ENCODE results near the gene DOCK4.

The DOCK4 gene

GRCh38 chr7:111743244-111743847, 462.9 kb downstream of the DOCK4 start:
- no peak for DNase-seq

DNA sequence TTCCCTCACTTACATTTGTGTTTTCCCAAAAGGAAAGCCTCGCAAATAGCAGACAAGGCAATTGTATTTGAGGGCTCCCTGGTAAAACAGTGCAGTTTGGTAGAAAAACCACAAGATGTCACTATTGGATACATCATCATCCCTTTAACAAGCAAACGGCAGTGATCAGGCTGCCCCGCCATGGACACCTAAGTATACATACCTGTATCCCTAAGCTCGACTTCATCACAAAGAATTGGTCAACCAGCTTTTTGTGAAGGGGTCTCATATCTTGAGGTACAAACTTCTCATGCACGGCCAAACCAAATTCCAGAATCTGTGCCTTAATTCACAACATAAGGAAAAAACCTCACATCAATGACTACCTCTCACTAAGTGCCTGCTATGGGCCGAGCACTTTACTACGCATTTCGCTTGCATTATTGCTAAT, 464.4 kb downstream of the DOCK4 start:
- no peak for DNase-seq

- no peak for DNase-seq
Measured at GRCh38 chr7:111740942-111741341, 465.3 kb downstream of the DOCK4 start.

GRCh38 chr7:111736552-111736874, 469.7 kb downstream of the DOCK4 start:
- DNase-seq, result no peak

GRCh38 chr7:111735661-111736551, 470.3 kb downstream of the DOCK4 start:
- peak; percentile 66 for DNase-seq

DNA sequence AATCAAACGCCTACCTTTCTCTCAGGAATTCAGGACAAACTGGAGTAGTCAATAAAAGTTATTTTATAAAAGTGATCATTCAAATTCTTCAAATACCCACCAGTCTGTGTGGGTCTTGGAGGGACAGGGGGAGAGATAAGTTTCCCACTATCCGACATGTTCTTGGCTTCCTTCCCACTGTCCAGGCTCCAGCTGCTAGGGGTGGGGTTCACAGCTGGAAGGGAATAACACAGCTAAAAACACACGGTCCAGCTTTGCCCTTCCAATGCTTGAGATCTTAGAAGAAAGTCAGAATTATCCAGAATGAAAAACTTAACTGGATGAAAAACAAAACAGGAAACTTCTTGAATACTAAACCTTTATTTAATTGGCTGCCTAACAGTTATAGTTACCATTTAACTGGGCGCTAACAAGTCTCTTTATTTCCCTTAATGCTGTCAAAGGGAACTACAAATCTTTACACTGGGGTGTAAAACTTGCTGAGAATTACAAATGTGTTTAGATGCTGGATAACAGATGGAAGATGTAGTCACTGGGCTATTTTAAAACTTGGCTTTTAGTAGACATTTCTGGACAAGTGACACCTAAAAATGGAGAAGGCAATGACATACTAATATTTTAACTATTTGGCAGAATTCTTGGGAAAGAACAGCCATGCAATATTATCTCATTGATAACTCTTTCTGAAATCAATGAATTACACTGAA, 471.1 kb downstream of the DOCK4 start:
- no peak for DNase-seq

- DNase-seq, result no peak
Measured at GRCh38 chr7:111732923-111733322, 473.3 kb downstream of the DOCK4 start.

GRCh38 chr7:111730476-111731300, 475.5 kb downstream of the DOCK4 start:
- DNase-seq, result no peak

GRCh38 chr7:111730057-111730456, 476.1 kb downstream of the DOCK4 start:
- no peak for DNase-seq

- DNase-seq, result no peak
Measured at GRCh38 chr7:111729483-111729882, 476.7 kb downstream of the DOCK4 start.

DNA sequence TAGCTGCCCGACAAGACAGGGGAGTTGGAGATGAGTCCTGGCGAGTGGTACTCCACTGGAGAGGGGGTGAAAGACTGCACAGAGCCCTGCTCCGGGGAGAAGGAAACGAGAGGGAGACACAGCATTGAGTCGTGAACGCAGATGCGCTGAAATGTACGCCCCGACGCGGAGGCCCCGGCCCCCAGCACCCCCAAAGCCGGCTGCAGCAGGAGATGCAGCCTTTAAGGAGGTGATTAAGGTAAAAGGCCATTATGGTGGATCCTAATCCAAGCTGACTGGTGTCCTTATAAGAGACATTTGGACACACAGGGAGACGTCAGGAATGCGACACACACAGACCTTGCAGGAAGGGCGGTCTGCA, 477.6 kb downstream of the DOCK4 start:
- no peak for DNase-seq

DNA sequence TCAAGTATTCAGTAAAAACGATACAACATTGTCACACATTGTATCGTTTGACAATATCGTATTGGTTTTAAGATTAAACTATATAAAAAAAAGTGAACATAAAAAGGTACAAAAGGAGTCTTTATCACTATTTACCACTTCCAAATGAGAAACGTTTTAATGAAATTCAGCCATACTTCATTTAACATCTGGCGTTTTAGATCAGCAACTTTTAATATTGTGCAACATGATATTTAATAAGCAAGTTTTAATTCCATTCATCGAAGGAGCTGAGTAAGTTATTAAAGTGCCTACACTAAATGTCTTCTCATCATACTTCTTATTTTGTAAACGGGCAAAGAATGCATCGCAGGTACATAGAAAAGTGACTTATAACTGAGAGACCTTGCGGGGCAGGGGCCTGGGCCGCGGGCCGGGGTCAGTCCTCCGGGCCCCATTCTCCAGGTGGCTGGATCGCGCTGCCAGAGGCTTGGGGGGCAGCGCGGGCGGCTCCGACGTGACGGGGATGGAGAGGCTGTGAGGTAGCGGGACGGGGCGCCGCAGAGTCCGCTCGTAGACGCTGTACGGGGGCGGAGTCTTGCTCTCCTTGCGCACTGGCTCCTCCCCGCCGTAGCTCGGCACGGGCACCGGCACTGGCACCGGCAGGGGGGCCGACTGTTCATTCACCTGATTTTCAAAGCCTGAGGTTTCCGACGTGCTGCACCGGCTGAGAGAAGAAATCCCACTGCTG, 478.1 kb downstream of the DOCK4 start:
- DNase-seq, result no peak

DNA sequence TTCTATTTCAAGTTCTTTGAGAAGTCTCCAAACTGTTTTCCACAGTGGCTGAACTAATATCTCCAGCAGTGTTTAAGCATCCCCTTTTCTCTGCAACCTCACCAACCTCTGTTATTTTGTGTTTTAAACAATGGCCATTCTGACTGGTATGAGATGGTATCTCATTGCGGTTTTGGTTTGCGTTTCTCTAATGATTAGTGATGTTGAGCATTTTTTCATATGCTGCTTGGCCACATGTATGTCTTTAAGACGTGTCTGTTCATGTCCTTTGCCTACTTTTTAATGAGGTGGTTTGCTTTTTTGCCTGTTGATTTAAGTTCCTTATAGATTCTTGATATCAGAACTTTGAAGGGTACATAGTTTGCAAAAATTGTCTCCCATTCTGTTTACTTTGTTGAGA, 487.3 kb downstream of the DOCK4 start:
- no peak for DNase-seq

DNA sequence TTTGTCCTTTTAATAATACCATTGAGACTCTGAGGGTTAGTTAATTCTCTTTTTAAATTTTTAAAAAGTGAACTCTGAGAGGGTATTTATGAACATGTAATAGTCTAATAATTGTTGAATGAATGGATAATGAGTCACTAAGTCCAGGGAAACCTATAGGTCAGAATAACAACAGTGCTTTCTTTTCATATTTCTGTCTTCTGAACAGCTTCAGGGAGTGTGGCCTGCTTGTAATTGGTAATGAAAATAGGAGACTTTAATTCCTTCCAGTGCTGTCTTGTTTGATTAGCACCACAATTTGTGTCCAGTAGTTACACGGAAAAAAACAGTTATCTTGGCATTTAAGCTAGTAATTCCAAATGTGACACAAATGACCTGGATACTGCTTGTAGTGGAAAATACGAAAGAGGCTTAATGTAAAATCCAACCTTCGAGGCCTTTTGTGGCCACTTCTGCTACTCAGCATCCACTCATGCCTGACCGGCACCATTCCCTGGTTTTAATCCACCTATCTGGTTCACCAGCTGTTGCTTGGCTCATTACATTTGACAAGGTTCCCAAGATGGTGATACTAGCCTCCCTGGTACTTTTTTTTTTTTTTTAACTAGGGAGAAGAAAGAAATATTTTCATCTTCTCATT, 494.7 kb downstream of the DOCK4 start:
- DNase-seq, result no peak

DNA sequence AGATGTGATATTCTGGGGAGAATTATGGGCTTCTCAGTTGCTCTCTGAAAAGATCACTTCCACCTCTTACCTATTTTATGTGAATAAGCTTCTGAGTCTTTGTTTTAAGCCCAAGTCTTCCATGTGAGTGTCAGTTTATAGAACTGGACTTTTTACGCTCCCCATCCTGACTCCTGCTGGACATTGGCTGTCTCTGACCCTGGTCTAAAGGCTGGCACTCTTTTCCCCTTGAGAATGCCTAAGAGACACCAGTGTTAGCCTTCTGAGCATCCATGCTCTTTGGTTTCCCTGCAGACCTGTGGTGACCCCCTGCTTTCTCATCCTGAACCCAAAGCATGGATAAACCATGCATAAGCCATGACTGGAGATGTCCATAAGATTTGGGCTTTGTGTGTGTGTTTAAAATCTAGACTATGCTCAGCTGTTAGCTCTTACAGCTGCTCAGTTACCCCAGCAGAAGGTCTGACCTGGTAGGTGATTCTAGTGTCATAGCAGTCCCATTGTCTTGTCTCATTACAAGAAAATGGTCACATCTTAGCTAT, 495.3 kb downstream of the DOCK4 start:
- no peak for DNase-seq

DNA sequence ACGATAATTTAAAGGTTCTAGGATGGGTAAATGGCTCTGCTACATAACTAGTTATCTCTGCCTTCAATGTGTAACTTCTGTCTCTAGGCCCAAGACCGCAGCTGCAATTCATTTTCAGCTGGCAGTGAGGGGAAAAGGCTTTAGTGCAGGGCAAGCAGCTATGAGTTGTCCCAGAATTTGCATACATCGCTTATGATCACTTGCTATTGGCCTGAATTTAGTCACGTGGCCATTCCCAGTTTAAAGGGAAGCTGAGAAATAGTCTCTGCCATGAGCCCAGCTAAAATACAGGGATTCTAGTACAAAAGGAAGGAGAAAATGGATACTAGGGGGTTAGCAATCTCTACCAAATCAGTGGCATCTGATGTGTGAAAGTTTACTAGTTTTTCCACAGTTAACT, 498.1 kb downstream of the DOCK4 start:
- DNase-seq, result no peak

DNA sequence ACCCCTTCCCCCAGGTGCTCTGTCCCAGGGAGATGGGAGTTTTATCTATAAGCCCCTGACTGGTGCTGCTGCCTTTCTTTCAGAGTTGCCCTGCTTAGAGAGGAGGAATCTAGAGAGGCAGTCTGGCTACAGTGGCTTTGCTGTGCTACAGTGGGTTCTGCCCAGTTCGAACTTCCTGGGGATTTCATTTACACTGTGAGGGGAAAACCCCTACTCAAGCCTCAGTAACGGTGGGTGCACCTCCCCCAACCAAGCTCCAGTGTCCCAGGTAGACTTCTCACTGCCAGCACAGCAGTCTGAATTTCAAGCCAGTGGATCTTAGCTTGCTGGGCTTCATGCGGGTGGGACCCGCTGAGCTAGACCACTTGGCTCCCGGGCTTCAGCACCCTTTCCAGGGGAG, 500.4 kb downstream of the DOCK4 start:
- DNase-seq, result no peak

GRCh38 chr7:111697771-111698170, 508.4 kb downstream of the DOCK4 start:
- DNase-seq, result no peak

GRCh38 chr7:111694376-111694775, 511.8 kb downstream of the DOCK4 start:
- no peak for DNase-seq

DNA sequence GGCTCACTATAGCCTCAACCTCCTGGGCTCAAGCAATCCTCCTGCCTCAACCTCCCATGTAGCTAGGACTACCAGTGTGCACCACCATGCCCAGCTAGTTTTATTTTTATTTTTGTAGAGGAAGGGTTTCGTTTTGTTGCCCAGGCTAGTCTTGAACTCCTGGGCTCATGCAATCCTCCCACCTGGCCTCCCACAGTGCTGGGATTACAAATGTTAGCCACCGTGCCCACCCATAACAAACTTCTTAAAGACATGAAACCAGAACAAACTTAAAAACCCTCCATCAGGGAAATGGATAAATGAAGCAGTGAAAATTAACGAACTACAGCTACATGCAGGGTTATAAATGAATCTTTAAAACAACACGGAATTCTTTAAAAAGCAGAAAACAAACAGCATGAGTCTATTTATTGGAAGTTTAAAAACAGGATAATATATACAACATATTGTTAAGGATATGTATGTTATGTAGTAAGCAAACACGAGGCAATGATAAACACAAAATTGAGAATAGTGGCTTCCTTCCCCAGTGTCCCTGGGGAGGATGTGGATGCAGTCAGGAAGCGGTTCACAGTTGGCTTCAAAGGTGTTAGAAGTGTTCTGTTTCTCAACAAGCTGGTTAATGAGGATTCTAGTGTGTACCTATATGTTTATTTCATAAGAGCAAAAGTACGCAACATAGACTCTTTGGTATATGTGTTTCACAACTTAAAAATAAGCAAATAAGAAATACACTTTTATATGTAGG, 515.7 kb downstream of the DOCK4 start:
- DNase-seq, result no peak

GRCh38 chr7:111685349-111685748, 520.9 kb downstream of the DOCK4 start:
- DNase-seq, result no peak
